ENCODE results near the gene TANGO6.
"Not testable (repeated sequence)": the region's sequence is repeated elsewhere in the genome, so short reads cannot be mapped to it uniquely, and the experiment has no call there.

Gene TANGO6

GRCh38 chr16:69017036-69017783 is 173.9 kb downstream of the TANGO6 start:
- ATAC-seq, result no peak

GRCh38 chr16:69019811-69020210 is 176.5 kb downstream of the TANGO6 start:
- ATAC-seq, result no peak

GRCh38 chr16:69029121-69029520 is 185.8 kb downstream of the TANGO6 start:
- no peak for ATAC-seq

GRCh38 chr16:69031877-69032301 is 188.6 kb downstream of the TANGO6 start:
- no peak for ATAC-seq

- ATAC-seq, result no peak
These were observed 190.0 kb downstream of the TANGO6 start for GRCh38 chr16:69033151-69033949.

- ATAC-seq, result no peak
These were observed 192.0 kb downstream of the TANGO6 start for GRCh38 chr16:69035375-69035774.

GRCh38 chr16:69036399-69037091 is 193.2 kb downstream of the TANGO6 start:
- ATAC-seq, result no peak

GRCh38 chr16:69037373-69038160 is 194.2 kb downstream of the TANGO6 start:
- no peak for ATAC-seq

GRCh38 chr16:69039333-69039941 is 196.1 kb downstream of the TANGO6 start:
- no peak for ATAC-seq

- ATAC-seq, result no peak
These were observed 197.0 kb downstream of the TANGO6 start for GRCh38 chr16:69040144-69040909.

GRCh38 chr16:69048328-69049120 is 205.2 kb downstream of the TANGO6 start:
- no peak for ATAC-seq

- ATAC-seq, result no peak
These were observed 205.8 kb downstream of the TANGO6 start for GRCh38 chr16:69049146-69049545.

GRCh38 chr16:69049603-69050375 is 206.5 kb downstream of the TANGO6 start:
- no peak for ATAC-seq

- not testable (repeated sequence) for ATAC-seq
These were observed 208.1 kb downstream of the TANGO6 start for GRCh38 chr16:69051517-69051830.

- no peak for ATAC-seq
These were observed 211.7 kb downstream of the TANGO6 start for GRCh38 chr16:69055008-69055407.

- no peak for ATAC-seq
These were observed 212.6 kb downstream of the TANGO6 start for GRCh38 chr16:69055980-69056379.

- ATAC-seq, result no peak
These were observed 213.1 kb downstream of the TANGO6 start for GRCh38 chr16:69056421-69056820.

GRCh38 chr16:69057400-69058378 is 214.4 kb downstream of the TANGO6 start:
- no peak for ATAC-seq

- not testable (repeated sequence) for ATAC-seq
These were observed 220.2 kb downstream of the TANGO6 start for GRCh38 chr16:69063491-69063890.
